GM20000 (cell line): ENCODE results near the gene VSIG10L.
A peak's percentile ranks its signal among the peaks of the same experiment; 100 is the strongest.

Experiments
- DNase-seq: peaks from one replicate; pipeline ENCODE4 v3.0.0; 2012; ENCODE audit warnings: low spot score
- TF ChIP-seq, protein P1 (sequence below): IDR thresholded peaks from 2 replicates; pipeline ENCODE4 v1.5.1; 2012; ENCODE audit warnings: mild to moderate bottlenecking, control low read depth; ENCODE audit errors: extremely low read depth, missing control alignments

The VSIG10L gene

DNA sequence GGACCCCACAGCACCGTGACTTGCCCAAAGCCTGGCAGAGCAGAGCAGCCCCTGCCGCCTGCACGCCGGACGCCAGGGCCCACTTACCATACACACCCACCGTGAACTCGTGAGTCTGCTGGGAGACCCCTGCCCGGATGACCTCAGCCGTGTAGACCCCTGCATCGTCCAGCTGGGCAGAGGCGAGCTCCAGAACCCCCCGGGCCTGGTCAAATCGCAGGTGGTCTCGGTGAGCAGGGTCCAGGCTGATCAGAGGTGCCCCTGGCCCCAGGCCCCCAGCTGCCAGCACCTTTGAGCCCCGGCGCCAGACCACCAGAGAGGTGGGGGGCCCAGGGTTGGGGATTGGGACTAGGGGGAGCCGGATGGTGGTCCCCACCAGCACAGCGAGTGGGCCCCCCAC, 873 bp downstream of the VSIG10L start:
- TF ChIP-seq, protein P1, sequence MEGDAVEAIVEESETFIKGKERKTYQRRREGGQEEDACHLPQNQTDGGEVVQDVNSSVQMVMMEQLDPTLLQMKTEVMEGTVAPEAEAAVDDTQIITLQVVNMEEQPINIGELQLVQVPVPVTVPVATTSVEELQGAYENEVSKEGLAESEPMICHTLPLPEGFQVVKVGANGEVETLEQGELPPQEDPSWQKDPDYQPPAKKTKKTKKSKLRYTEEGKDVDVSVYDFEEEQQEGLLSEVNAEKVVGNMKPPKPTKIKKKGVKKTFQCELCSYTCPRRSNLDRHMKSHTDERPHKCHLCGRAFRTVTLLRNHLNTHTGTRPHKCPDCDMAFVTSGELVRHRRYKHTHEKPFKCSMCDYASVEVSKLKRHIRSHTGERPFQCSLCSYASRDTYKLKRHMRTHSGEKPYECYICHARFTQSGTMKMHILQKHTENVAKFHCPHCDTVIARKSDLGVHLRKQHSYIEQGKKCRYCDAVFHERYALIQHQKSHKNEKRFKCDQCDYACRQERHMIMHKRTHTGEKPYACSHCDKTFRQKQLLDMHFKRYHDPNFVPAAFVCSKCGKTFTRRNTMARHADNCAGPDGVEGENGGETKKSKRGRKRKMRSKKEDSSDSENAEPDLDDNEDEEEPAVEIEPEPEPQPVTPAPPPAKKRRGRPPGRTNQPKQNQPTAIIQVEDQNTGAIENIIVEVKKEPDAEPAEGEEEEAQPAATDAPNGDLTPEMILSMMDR = no peak
- no peak for DNase-seq

DNA sequence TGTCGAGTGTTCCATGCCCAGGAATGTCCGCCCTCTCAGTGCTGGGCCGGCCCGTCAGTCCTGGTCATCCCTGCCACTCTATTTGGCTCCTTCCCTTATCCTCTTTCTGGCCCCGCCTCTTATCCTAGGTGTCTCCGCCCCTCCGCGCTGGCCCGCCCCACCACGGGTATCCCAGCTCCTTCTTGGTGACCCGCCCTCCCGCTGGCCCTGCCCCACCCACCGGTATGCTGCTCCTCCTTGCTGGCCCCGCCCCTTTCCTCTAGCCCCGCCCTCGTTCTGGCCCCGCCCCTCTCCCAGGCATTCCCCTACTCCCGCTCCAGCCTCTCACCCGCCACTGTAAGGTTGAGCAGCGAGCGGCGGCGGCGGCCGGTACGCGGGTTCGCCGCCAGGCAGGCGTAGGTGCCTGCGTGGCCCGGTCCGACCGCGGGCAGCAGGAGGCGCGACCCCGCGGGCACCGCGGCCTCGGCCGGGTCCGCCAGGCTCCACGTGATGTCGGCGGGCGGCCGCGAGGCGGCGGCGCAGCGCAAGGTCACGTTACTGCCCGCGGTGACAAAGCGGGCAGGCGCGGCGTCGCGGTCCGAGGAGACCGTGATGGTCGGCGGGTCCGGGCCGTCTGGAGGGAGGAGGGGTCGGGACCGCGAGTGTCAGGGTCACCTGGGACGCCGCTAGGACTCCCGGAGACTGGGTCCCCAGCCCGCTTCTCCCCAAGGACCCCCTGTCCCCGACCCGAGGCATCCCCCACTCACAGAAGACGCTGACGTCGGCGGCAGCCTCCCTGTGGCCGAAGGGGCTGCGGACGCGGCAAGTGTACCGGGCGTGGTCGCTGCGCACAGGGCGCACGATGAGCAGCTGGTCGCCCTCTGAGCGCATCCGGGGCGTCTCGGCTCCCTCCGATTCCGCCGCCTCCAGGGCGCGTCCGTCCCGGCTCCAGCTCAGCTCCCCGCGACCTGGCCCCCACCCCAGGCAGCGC, 2.0 kb downstream of the VSIG10L start:
- TF ChIP-seq, protein P1 = no peak
- DNase-seq = peak; percentile 100

DNA sequence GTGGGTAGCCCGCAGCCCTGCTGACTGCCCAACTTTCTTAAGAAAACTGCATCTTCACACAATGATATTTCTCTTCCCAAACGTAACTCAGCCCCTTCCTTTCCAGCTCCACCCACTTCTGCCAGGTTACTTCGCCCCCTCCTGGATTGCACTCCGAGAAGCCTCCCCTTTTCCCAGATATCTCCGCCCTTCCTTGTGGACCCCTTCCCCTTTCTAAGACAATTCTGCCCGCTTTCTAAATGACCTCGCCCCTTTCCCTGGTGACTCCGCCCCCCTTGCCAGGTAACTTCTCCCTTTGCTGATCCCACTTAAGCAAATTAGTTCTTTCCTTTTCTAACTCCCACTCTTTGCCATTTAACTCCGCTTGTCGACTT, 2.6 kb downstream of the VSIG10L start:
- TF ChIP-seq, protein P1 = no peak

DNA sequence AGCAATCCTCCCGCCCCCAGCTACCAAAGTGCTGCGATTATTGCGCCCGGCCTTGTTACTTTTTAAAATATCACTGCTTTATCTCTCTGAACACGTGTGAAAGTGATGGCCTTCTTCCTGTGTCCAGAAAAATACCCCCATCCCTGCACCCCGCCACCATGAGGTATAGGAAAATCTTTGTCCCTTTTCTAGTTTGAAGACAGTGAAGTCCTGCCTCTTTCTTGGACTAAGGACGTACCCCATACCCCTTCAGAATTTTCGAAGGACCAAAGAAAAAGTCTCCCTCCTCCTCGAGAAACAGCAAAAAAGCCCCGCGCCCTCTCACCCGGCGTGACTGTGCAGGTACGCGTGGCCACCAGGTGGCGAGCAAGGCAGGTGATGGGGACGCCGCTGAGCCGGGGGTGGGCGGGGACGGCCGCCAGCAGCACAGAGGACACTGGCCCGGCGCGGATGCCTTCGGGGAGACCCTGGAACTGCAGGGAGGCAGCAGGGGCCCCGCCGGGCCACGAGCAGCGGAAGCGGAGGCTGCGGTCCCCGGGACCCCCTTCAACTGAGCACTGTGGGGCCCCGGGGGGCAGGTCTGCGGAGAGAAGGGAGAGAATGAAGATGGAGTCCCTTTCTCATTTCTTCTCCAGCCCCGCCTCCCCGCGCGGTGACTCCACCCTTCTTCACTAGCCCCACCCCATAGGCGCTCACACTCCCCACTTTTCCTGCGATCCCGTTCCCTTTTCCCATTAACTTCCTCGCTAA, 3.2 kb downstream of the VSIG10L start:
- TF ChIP-seq, protein P1 = peak; percentile 89
- DNase-seq = peak; percentile 94

More for the DNA sequence above, 2.6 kb downstream of the VSIG10L start:
- DNase-seq = peak; percentile 45

DNA sequence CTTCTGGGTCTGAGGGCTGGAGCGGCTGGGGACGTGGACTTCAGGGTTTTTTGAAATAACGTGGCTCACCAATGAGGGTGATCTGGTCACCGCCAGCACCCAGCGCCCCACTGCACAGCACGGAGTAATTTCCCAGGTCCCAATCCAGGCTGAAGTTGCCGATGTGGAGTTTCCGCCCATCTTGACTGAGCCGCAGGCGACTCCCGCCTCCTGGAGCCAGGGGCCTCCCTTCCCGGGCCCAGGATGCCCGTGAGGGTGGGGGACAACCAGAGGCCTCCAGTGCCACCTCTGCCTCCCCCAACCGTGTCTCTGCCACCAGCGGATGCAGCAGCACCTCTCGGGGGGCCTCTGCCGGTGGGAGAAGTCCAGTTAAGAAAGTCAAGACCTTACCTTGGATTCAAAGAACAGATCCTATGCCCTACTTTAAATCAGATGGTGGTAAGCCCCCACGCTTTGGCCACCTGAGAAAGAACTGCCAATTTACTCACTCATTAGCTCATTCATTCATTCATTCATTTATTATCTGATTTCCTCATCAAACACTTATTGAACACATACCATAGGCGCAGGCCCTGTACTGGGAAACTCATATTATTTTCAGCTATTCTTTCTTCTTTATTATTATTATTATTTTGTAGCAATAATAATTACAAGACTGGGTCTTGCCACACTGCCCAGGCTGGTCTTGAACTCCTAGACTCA, 3.9 kb downstream of the VSIG10L start:
- TF ChIP-seq, protein P1 = no peak
- no peak for DNase-seq

DNA sequence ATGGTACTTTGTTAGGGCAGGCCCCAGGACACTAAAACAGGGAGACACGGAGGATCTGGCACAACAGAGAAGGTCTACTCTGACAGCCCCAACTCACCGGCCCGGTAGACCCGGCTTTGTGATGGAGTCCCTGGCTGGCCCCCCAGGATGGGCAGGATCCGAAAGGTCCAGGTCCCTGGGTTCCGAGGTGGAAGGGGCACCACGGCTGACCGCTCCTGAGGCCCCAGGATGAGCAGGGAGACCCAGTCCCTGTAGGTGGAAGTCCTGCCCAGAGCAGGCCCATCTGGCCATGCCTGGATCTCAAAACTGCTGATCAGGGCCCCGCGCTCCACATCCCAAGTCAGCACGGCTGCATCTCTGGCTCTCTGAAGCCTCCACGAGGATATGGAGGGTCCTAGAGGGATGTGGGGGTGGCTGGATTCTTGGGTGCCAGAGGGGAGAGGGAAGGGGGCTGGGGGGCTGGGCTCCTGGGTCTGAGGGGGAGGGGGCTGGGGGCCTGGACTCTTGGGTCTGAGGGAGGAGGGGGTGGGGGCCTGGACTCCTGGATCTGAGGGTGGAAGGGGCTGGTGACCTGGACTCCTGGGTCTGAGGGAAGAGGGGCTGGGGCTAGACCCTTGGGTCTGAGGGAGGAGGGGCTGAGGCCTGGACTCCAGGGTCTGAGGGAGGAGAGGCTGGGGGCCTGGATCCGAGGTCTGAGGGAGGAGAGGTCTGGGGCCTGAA, 4.6 kb downstream of the VSIG10L start:
- no peak for DNase-seq
- TF ChIP-seq, protein P1 = no peak
